Measurements from ENCODE around the gene POLK. TPM values are rescaled to one million over a fixed set of nuclear protein-coding genes. Genes with fewer than 3 reads are reported as not detected.

POLK gene
- polyA plus RNA-seq, 1 of the 3 experiments (the other 2 are of a cell fraction) = 5.5 TPM

- Histone ChIP-seq H3K4me1 (ENCODE audit: control insufficient read depth in 1 of 2, insufficient read depth in 2 of 2, low read depth in 1 of 2, low read length in 1 of 2) (peaks cover 0 to 8% of the 10 kb centered on the region in 2 experiments; a peak in 1 of 4 replicates), H3K9ac (no peak overlapping the region), H3K27me3 (ENCODE audit: insufficient read depth) (no peaks in the 10 kb centered on the region), H3K79me2 (ENCODE audit: insufficient read depth) (peaks cover 89% of the 10 kb centered on the region), H3K4me2 (no peak overlapping the region), H3K9me3 (peaks cover 9% of the 10 kb centered on the region; the same call in 1 of the 2 replicates), H3K9me2 (no peaks in the 10 kb centered on the region), H3K27ac (ENCODE audit: low read depth in 2 of 2, low read length in 1 of 2) (no peak overlapping the region; a peak in 1 of 4 replicates), H2AFZ (ENCODE audit: low read depth) (no peak overlapping the region), H4K20me1 (ENCODE audit: insufficient read depth) (no peaks in the 10 kb centered on the region), H3K4me3 (ENCODE audit: low read depth in 2 of 2, low read length in 1 of 2) (no peak overlapping the region), H3K36me3 (replicated peaks in 1 of 2; ENCODE audit: control insufficient read depth in 1 of 2, insufficient read depth in 2 of 2, low read length in 1 of 2) (peaks cover 0 to 34% of the 10 kb centered on the region in 2 experiments), H3F3A (replicated peaks; ENCODE audit: insufficient read depth) (no peaks in the 10 kb centered on the region)
- ChIA-PET CTCF (no interaction called here), POLR2A (no interaction called here)
- TF ChIP-seq, protein P1, sequence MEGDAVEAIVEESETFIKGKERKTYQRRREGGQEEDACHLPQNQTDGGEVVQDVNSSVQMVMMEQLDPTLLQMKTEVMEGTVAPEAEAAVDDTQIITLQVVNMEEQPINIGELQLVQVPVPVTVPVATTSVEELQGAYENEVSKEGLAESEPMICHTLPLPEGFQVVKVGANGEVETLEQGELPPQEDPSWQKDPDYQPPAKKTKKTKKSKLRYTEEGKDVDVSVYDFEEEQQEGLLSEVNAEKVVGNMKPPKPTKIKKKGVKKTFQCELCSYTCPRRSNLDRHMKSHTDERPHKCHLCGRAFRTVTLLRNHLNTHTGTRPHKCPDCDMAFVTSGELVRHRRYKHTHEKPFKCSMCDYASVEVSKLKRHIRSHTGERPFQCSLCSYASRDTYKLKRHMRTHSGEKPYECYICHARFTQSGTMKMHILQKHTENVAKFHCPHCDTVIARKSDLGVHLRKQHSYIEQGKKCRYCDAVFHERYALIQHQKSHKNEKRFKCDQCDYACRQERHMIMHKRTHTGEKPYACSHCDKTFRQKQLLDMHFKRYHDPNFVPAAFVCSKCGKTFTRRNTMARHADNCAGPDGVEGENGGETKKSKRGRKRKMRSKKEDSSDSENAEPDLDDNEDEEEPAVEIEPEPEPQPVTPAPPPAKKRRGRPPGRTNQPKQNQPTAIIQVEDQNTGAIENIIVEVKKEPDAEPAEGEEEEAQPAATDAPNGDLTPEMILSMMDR (IDR thresholded peaks at IDR 0.05) = no peak
- TF ChIP-seq USF1 (IDR thresholded peaks at IDR 0.05; ENCODE audit: borderline replicate concordance, low read depth) = no peak
- no peak for TF ChIP-seq SMC3 (IDR thresholded peaks at IDR 0.05; ENCODE audit: low read depth, low read length)
- TF ChIP-seq MXI1 (IDR thresholded peaks at IDR 0.05; ENCODE audit: low read depth, low read length) = no peak
- TF ChIP-seq, protein P2, sequence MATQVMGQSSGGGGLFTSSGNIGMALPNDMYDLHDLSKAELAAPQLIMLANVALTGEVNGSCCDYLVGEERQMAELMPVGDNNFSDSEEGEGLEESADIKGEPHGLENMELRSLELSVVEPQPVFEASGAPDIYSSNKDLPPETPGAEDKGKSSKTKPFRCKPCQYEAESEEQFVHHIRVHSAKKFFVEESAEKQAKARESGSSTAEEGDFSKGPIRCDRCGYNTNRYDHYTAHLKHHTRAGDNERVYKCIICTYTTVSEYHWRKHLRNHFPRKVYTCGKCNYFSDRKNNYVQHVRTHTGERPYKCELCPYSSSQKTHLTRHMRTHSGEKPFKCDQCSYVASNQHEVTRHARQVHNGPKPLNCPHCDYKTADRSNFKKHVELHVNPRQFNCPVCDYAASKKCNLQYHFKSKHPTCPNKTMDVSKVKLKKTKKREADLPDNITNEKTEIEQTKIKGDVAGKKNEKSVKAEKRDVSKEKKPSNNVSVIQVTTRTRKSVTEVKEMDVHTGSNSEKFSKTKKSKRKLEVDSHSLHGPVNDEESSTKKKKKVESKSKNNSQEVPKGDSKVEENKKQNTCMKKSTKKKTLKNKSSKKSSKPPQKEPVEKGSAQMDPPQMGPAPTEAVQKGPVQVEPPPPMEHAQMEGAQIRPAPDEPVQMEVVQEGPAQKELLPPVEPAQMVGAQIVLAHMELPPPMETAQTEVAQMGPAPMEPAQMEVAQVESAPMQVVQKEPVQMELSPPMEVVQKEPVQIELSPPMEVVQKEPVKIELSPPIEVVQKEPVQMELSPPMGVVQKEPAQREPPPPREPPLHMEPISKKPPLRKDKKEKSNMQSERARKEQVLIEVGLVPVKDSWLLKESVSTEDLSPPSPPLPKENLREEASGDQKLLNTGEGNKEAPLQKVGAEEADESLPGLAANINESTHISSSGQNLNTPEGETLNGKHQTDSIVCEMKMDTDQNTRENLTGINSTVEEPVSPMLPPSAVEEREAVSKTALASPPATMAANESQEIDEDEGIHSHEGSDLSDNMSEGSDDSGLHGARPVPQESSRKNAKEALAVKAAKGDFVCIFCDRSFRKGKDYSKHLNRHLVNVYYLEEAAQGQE (IDR thresholded peaks at IDR 0.05; ENCODE audit: low read depth, low read length) = no peak
- no peak for TF ChIP-seq RFX5 (IDR thresholded peaks at IDR 0.05; ENCODE audit: low read length)
- no peak for TF ChIP-seq MAX (IDR thresholded peaks at IDR 0.05; ENCODE audit: low read depth)
- TF ChIP-seq TAF1 (IDR thresholded peaks at IDR 0.05; ENCODE audit: borderline replicate concordance, low read depth, low read length) = no peak
- no peak for TF ChIP-seq NRF1 (IDR thresholded peaks at IDR 0.05; ENCODE audit: low read depth, low read length)
- no peak for TF ChIP-seq EZH2phosphoT487 (IDR thresholded peaks at IDR 0.05; ENCODE audit: borderline replicate concordance, low read depth)
- no peak for TF ChIP-seq CHD2 (IDR thresholded peaks at IDR 0.05; ENCODE audit: low read length, partially characterized antibody)
- TF ChIP-seq NFIC (IDR thresholded peaks at IDR 0.05; ENCODE audit: borderline replicate concordance) = no peak
- TF ChIP-seq RAD21 (IDR thresholded peaks at IDR 0.05; ENCODE audit: low read length) = no peak
- TF ChIP-seq EP300 (IDR thresholded peaks at IDR 0.05; ENCODE audit: borderline replicate concordance in 1 of 2, low read depth in 1 of 2, low read length in 1 of 2) = no peak
- no peak for TF ChIP-seq JUND (IDR thresholded peaks at IDR 0.05)
- TF ChIP-seq TEAD4 (IDR thresholded peaks at IDR 0.05; ENCODE audit: borderline replicate concordance, insufficient read depth) = no peak
- TF ChIP-seq TCF12 (IDR thresholded peaks at IDR 0.05) = no peak
- no CpG with 5 or more reads among the region's 6 CpGs for WGBS (ENCODE audit: low lambda C conversion rate)
- peak; percentile 5 for DNase-seq
These were observed 25.1 kb downstream of the POLK start for GRCh38 chr5:75536694-75537360.
